Liver (tissue), 3 donors: ENCODE data around the gene MAPT.

Source experiments
- EGR1 ChIP-seq, 2 donors: IDR thresholded peaks; 2 replicates each; pipeline ENCODE4 v1.6.1; 2016 to 2018; ENCODE audit warnings: antibody characterized with exemption in 2 of 2, low read depth in 2 of 2
- GABPA ChIP-seq, 2 donors: IDR thresholded peaks in 1 of 2; conservative IDR thresholded peaks in 1 of 2; 2 replicates each; pipeline ENCODE4 v1.6.1; 2016; ENCODE audit warnings: antibody characterized with exemption in 2 of 2, mild to moderate bottlenecking in 1 of 2, moderate library complexity in 1 of 2
- HNF4A ChIP-seq, 2 donors: conservative IDR thresholded peaks; 2 replicates each; pipeline ENCODE4 v1.6.1; 2016; ENCODE audit warnings: antibody characterized with exemption in 2 of 2, mild to moderate bottlenecking in 2 of 2
- JUND ChIP-seq, 2 donors: IDR thresholded peaks; 2 replicates each; pipeline ENCODE4 v1.6.1; 2016; ENCODE audit warnings: antibody characterized with exemption in 2 of 2
- NR2F2 ChIP-seq: IDR thresholded peaks from 2 replicates; pipeline ENCODE4 v1.6.1; 2016; ENCODE audit warnings: antibody characterized with exemption
- RAD21 ChIP-seq, 2 donors: IDR thresholded peaks; 2 replicates each; pipeline ENCODE4 v1.6.1; 2016; ENCODE audit warnings: antibody characterized with exemption in 2 of 2, mild to moderate bottlenecking in 2 of 2
- RXRA ChIP-seq, 2 donors: IDR thresholded peaks; 2 replicates each; pipeline ENCODE4 v1.6.1; 2017 to 2018; ENCODE audit warnings: antibody characterized with exemption in 2 of 2, mild to moderate bottlenecking in 1 of 2
- SP1 ChIP-seq: IDR thresholded peaks from 2 replicates; pipeline ENCODE4 v1.6.1; 2018; ENCODE audit warnings: antibody characterized with exemption, mild to moderate bottlenecking
- TAF1 ChIP-seq: conservative IDR thresholded peaks from 2 replicates; pipeline ENCODE4 v1.6.1; 2016; ENCODE audit warnings: antibody characterized with exemption, mild to moderate bottlenecking
- YY1 ChIP-seq: IDR thresholded peaks from 2 replicates; pipeline ENCODE4 v1.6.1; 2016; ENCODE audit warnings: antibody characterized with exemption, mild to moderate bottlenecking
- TF ChIP-seq, protein P1 (sequence below): IDR thresholded peaks from 2 replicates; pipeline ENCODE4 v1.6.1; 2016; ENCODE audit warnings: antibody characterized with exemption, mild to moderate bottlenecking
- TF ChIP-seq, protein P2 (sequence below): fragments of 150-350 bp; IDR thresholded peaks from 2 replicates; pipeline ENCODE4 v1.5.1; 2017; ENCODE audit warnings: improper control_type of control experiment, low read depth, low read length; ENCODE audit not compliant: missing input control
- TF ChIP-seq, protein P3 (sequence below): IDR thresholded peaks from 2 replicates; pipeline ENCODE4 v1.6.1; 2016; ENCODE audit warnings: antibody characterized with exemption
- TF ChIP-seq, protein P4 (sequence below): IDR thresholded peaks from 2 replicates; pipeline ENCODE4 v1.6.1; 2016; ENCODE audit warnings: antibody characterized with exemption
- donor health status: healthy.
- donor health status: healthy.

DNA sequence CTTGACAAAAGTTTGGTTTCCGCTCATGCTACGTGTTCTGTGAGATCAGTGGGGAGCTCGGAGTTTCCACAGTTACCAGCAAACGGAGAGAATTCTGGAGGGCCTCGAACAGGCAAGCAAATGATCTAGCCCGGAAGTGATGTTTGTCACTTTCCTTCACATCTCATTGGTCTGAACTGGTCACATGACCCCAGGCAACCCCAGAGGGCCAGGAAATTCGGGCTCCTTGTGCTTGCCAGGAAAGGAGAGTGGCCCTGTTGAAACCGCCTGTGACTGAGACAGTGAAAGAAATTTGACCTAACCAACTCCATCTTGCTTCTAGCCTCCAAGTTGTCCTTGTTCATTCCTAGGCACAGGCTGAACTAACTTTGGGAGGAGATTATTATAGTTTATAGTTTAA lies 26.7 kb upstream of the MAPT start:
- no peak for TF ChIP-seq EGR1 (IDR thresholded peaks at IDR 0.05; ENCODE audit: low read depth in 2 of 2)
- TF ChIP-seq, protein P1, sequence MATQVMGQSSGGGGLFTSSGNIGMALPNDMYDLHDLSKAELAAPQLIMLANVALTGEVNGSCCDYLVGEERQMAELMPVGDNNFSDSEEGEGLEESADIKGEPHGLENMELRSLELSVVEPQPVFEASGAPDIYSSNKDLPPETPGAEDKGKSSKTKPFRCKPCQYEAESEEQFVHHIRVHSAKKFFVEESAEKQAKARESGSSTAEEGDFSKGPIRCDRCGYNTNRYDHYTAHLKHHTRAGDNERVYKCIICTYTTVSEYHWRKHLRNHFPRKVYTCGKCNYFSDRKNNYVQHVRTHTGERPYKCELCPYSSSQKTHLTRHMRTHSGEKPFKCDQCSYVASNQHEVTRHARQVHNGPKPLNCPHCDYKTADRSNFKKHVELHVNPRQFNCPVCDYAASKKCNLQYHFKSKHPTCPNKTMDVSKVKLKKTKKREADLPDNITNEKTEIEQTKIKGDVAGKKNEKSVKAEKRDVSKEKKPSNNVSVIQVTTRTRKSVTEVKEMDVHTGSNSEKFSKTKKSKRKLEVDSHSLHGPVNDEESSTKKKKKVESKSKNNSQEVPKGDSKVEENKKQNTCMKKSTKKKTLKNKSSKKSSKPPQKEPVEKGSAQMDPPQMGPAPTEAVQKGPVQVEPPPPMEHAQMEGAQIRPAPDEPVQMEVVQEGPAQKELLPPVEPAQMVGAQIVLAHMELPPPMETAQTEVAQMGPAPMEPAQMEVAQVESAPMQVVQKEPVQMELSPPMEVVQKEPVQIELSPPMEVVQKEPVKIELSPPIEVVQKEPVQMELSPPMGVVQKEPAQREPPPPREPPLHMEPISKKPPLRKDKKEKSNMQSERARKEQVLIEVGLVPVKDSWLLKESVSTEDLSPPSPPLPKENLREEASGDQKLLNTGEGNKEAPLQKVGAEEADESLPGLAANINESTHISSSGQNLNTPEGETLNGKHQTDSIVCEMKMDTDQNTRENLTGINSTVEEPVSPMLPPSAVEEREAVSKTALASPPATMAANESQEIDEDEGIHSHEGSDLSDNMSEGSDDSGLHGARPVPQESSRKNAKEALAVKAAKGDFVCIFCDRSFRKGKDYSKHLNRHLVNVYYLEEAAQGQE = no peak
- TF ChIP-seq, protein P2, sequence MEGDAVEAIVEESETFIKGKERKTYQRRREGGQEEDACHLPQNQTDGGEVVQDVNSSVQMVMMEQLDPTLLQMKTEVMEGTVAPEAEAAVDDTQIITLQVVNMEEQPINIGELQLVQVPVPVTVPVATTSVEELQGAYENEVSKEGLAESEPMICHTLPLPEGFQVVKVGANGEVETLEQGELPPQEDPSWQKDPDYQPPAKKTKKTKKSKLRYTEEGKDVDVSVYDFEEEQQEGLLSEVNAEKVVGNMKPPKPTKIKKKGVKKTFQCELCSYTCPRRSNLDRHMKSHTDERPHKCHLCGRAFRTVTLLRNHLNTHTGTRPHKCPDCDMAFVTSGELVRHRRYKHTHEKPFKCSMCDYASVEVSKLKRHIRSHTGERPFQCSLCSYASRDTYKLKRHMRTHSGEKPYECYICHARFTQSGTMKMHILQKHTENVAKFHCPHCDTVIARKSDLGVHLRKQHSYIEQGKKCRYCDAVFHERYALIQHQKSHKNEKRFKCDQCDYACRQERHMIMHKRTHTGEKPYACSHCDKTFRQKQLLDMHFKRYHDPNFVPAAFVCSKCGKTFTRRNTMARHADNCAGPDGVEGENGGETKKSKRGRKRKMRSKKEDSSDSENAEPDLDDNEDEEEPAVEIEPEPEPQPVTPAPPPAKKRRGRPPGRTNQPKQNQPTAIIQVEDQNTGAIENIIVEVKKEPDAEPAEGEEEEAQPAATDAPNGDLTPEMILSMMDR = no peak
- no peak for TF ChIP-seq TAF1
- no peak for TF ChIP-seq JUND (IDR thresholded peaks at IDR 0.05)
- TF ChIP-seq RAD21 (IDR thresholded peaks at IDR 0.05) = no peak
- no peak for TF ChIP-seq NR2F2
- TF ChIP-seq RXRA (IDR thresholded peaks at IDR 0.05) = no peak
- TF ChIP-seq SP1 = no peak
- TF ChIP-seq, protein P3, sequence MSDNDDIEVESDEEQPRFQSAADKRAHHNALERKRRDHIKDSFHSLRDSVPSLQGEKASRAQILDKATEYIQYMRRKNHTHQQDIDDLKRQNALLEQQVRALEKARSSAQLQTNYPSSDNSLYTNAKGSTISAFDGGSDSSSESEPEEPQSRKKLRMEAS = no peak
- TF ChIP-seq YY1 = no peak
- no peak for TF ChIP-seq HNF4A (conservative IDR thresholded peaks at IDR 0.05)
- no peak for TF ChIP-seq GABPA (IDR thresholded peaks at IDR 0.05 in 1 of 2, conservative IDR thresholded peaks at IDR 0.05 in 1 of 2)
- TF ChIP-seq, protein P4, sequence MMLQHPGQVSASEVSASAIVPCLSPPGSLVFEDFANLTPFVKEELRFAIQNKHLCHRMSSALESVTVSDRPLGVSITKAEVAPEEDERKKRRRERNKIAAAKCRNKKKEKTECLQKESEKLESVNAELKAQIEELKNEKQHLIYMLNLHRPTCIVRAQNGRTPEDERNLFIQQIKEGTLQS = no peak
